IPS DF 6.9 (cell line): ENCODE results near the gene NPAS1.
"Not testable (repeated sequence)": the region's sequence is repeated elsewhere in the genome, so short reads cannot be mapped to it uniquely, and the experiment has no call there.

Source experiments
- DNase-seq: peaks from one replicate; pipeline ENCODE4 v3.0.0-alpha.2; 2013; ENCODE audit warnings: low read depth, low spot score
- H3K27ac ChIP-seq: one replicate; pipeline ENCODE4 v1.5.1; 2013; ENCODE audit warnings: low read length, control low read depth
- H3K27me3 ChIP-seq: 2 replicates; pipeline ENCODE4 v1.6.1; 2013; ENCODE audit warnings: mild to moderate bottlenecking, low read length; ENCODE audit not compliant: control insufficient read depth, insufficient read depth
- H3K36me3 ChIP-seq: 2 replicates; pipeline ENCODE4 v1.6.1; 2013; ENCODE audit warnings: low read length; ENCODE audit not compliant: control insufficient read depth, insufficient read depth
- H3K4me1 ChIP-seq: 2 replicates; pipeline ENCODE4 v1.6.1; 2013; ENCODE audit warnings: low read length; ENCODE audit not compliant: control insufficient read depth, insufficient read depth
- H3K4me3 ChIP-seq: 2 replicates; pipeline ENCODE4 v1.5.1; 2013; ENCODE audit warnings: mild to moderate bottlenecking, low read length
- H3K9me3 ChIP-seq: 2 replicates; pipeline ENCODE4 v1.6.1; 2013; ENCODE audit warnings: low read length, inconsistent platforms; ENCODE audit not compliant: control insufficient read depth, insufficient read depth
- WGBS: extraction: QIAGEN DNeasy Blood & Tissue Kit; methylation state at CpG from one replicate; pipeline ENCODE4 v1.1.7; 2013; ENCODE audit warnings: mixed read lengths, missing lambda C conversion rate; ENCODE audit not compliant: insufficient read length, insufficient coverage; 5-methylcytosine and 5-hydroxymethylcytosine counted together

Gene NPAS1

DNA sequence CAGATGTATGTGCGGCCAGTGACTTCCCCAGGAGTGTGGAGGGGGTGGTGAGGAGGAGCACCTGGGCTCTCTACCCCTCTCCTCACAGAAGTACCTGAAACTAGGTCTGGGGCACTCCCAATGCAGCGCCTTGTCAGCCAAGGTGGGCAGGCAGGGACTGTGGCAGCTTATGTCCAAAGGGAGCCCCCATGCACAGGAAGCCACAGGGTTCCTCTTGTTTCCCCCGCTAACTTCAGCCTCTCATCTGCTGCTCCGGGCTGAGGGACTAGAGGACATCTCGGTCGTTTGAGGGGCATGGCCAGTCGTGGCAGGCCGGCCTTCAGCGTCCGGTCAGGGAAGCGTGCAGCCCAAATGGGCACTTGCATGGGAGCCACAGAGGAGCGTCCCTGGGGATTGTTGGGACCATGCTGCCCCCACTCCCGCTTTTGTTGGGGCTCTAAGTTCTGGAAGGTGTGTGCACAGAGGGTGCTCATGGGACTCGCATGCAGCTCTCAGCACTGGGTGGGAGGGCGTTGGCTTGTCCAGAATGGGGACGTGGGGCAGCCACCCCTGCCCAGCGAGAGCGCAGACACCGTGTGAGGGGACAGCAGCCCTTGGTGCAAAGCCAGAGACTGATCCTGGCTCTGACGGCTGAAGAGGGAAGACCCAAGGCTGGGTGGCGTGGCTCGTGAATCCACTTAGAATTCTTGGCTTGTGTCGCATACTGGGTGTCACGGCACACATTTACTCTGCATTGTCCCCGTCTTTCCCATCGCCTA, 16.6 kb upstream of the NPAS1 start:
- Histone ChIP-seq H3K4me1 (peaks cover 4% of the 10 kb centered on the region), H3K36me3 (peaks cover 20% of the 10 kb centered on the region), H3K27me3 (no peaks in the 10 kb centered on the region), H3K27ac (no peak overlapping the region), H3K4me3 (no peak overlapping the region), H3K9me3 (no peaks in the 10 kb centered on the region)
- WGBS, result no CpG with 5 or more reads among the region's 26 CpGs
- DNase-seq, result no peak

DNA sequence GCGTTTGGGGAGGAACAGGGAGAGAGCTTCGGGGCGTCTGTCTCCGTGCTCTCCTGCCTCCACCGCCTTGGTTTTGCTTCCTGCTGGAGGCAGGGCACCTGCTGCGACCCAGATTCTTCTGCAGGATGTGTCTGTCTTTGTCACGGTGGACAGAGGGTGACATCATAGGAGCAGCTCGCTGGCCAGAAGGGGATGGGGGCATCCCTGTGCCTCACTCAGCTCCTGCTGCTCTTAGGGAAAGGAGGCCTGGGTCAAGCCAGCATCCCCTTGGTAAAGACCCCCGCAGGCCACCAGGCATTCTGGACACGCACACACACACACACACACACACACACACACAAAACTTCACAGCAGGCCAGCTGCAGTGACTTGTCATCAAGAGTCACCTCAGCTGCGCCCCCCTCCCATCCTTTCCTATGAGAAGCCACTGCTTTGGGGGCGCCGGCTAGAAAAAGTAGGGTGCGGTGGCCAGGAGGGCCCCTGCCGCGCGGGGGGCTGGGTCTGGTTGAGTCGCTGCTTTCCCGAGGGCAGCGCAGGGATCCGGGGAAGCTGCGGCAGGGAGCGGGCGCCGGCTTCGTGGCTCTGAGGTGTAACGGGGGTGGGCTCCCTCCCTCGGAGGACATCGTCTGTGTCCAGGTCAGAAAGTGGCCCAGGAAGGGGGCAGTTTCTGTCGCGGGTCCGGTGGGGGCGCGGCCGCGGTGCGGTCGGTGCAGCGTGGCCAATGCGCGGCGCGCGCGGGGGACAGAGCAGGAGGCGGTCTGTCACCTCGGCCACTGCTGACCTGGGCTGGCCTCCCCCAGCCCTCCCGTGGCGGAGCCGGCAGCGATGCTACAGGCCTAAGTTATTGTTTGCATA, 15.8 kb upstream of the NPAS1 start:
- Histone ChIP-seq H3K27ac (no peak overlapping the region), H3K4me1 (peaks cover 4% of the 10 kb centered on the region), H3K4me3 (no peak overlapping the region), H3K36me3 (peaks cover 15% of the 10 kb centered on the region), H3K27me3 (no peaks in the 10 kb centered on the region), H3K9me3 (no peaks in the 10 kb centered on the region)
- no CpG with 5 or more reads among the region's 51 CpGs for WGBS
- DNase-seq, result no peak

DNA sequence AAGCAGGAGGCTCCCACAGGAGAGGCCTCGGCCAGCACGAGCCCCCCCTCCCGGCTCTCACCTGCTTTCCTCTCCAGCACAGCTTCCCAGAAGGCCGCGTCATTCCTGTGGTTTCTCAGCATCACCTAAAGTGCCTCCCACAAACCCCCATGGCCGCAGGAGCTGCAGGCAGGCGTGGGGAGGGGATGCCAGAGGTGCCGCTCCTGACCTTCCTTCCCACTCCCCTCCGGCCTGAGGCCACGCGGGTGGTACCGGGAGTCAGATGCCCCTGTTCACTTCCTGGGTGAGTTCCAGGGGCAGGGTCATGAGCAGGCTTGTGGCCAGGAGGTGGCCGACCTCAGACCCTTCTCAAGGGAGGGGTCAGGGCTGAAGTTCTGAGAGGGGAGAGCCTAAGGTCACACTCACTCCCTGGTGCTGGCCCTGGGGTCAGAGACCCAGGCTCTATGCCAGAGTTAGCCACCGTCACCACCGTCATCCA, 14.4 kb upstream of the NPAS1 start:
- no peak for DNase-seq
- Histone ChIP-seq H3K36me3 (peaks cover 5% of the 10 kb centered on the region), H3K4me3 (no peak overlapping the region), H3K27ac (no peak overlapping the region), H3K4me1 (peaks cover 4% of the 10 kb centered on the region), H3K27me3 (no peaks in the 10 kb centered on the region), H3K9me3 (no peaks in the 10 kb centered on the region)
- WGBS, result no CpG with 5 or more reads among the region's 15 CpGs

DNA sequence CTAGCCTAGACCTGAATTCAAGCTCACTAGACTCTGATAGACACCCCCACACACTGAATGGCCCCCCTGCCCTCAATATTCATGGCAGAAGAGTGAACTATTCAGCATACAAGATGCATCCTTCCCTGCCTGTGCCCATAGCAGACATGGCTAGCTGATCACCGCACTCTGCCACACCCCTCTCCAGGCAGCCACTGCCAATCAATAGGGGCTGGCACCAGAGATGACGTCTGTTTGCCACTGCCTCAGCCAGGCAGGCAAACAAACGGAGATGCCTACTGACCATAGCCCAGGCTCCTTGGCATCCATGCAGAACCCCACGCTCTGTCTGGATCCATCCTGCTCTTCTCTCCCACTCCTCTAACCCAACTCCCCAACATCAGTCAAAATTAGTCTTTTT, 13.8 kb upstream of the NPAS1 start:
- no peaks in the 10 kb centered on the region for H3K27me3 ChIP-seq
- peaks cover 1% of the 10 kb centered on the region; the same call in 1 of the 2 replicates for H3K36me3 ChIP-seq
- H3K9me3 ChIP-seq, result no peaks in the 10 kb centered on the region
- H3K27ac ChIP-seq, result no peak overlapping the region
- H3K4me3 ChIP-seq, result no peak overlapping the region
- WGBS, result no CpG with 5 or more reads among the region's 4 CpGs
- no peak for DNase-seq
- peaks cover 4% of the 10 kb centered on the region for H3K4me1 ChIP-seq

DNA sequence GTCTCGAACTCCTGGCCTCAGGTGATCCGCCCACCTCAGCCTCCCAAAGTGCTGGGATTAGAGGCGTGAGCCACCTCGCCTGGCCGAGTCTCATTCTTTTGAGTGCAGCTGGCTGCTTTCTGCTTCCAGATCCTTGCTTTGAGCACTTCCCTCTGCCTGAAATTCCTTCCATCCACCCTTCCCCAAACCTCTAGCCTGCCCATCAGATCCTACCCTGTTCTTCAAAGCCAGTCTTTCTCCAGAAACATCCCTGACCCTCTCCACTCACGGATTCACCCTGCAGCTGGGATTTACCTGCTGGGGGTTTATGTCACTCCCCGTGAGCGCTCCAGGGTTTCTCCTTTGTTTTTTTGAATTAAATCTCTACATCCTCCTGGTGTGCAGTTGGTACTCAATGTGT, 13.1 kb upstream of the NPAS1 start:
- Histone ChIP-seq H3K4me1 (peaks cover 4% of the 10 kb centered on the region), H3K36me3 (no peaks in the 10 kb centered on the region; the same call in 1 of the 2 replicates), H3K4me3 (no peak overlapping the region), H3K9me3 (no peaks in the 10 kb centered on the region), H3K27me3 (no peaks in the 10 kb centered on the region), H3K27ac (no peak overlapping the region)
- DNase-seq, result no peak
- no CpG with 5 or more reads among the region's 8 CpGs for WGBS

DNA sequence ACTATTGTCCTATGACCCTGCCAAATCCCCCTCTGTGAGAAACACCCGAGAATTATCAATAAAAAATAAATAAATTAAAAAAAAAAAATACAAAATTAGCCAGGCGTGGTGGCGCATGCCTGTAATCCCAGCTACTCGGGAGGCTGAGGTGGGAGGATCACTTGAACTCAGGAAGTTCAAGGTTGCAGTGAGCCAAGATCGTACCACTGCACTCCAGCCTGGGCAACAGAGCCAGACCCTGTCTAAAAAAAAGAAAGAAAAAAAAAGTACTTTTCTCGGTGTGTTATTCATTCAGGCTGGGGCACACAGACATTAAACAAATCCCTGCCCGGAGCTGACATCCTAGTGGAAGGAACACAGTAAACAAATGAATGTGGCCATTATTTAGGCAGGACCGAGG, 9.1 kb upstream of the NPAS1 start:
- WGBS, result no CpG with 5 or more reads among the region's 8 CpGs
- not testable (repeated sequence) for H3K27me3 ChIP-seq, H3K9me3 ChIP-seq

DNA sequence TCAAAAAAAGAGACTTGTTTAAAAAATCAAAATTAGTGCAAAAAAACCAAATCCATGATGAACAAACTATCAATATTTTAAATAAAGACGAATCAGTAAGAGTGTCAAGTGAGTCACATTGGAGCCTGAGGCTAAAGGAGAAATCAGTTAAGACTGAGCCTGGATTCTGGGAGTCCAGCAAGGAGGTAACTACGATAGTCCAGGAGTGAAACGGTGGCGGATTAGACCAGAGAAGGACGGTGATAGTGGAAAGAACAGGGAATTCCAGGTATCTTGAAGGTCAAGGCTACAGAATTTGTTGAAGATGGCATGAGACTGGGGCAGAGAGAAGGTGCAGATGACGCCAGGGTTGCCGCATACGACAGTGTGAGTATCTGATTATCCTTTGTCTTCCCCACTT, 7.0 kb upstream of the NPAS1 start:
- no CpG with 5 or more reads among the region's 8 CpGs for WGBS
- Histone ChIP-seq H3K9me3 (no peaks in the 10 kb centered on the region), H3K4me3 (no peak overlapping the region), H3K27me3 (no peaks in the 10 kb centered on the region; the same call in 1 of the 2 replicates), H3K27ac (no peak overlapping the region), H3K4me1 (no peaks in the 10 kb centered on the region; the same call in 1 of the 2 replicates), H3K36me3 (no peaks in the 10 kb centered on the region)
- DNase-seq, result no peak

More for the DNA sequence above, 9.1 kb upstream of the NPAS1 start:
- H3K36me3 ChIP-seq, H3K4me1 ChIP-seq, DNase-seq, H3K27ac ChIP-seq, H3K4me3 ChIP-seq: not testable (repeated sequence)

DNA sequence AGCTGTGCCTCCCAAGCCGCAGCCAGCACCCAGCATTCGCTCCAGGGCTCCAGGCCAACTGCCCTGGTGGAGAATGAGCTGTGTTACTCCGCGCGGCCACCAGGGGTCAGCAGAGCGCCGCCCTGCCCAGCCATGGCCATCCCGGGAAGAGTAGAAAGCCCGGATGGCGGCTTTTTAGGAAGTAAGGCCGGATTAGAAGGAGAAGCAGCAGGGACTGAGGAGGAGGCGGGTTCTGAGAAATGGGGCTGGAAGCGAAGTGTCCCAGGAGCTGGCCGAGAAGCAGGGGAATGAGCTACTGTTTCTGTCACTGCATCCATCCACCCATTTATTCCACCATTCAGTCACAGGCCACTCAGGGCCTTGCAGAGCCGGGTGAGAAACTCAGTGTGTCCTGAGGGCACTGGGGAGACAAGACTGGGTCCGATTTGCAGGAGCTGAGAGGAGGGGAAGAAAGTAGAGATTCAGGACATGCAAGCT, 6.6 kb upstream of the NPAS1 start:
- no peak for DNase-seq
- no peak overlapping the region for H3K4me3 ChIP-seq
- no peaks in the 10 kb centered on the region; the same call in 1 of the 2 replicates for H3K27me3 ChIP-seq
- no peaks in the 10 kb centered on the region for H3K36me3 ChIP-seq
- H3K9me3 ChIP-seq, result no peaks in the 10 kb centered on the region
- H3K4me1 ChIP-seq, result no peaks in the 10 kb centered on the region; the same call in 1 of the 2 replicates
- no peak overlapping the region for H3K27ac ChIP-seq
- no CpG with 5 or more reads among the region's 16 CpGs for WGBS

DNA sequence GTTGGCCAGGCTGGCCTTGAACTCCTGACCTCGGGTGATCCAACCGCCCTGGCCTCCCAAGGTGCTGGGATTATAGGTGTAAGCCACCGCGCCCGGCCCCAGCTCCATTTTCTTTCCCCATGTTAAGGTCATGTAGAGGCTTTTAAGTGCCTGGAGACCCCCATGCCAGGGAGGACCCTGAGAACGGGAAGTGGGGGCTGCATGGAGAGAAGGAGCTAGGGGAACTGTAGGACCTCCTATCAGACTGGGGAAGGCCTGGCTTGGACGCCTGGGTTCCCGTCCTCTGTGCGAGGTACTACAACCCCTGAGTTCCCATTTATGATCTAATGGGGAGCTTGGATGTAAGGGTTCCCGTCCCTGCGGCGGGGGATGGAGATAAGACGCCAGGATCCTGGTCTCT, 714 bp upstream of the NPAS1 start:
- Histone ChIP-seq H3K36me3 (no peaks in the 10 kb centered on the region), H3K4me1 (peaks cover 3% of the 10 kb centered on the region; the same call in 1 of the 2 replicates), H3K27ac (no peak overlapping the region), H3K4me3 (peak overlapping the region; percentile 49; the same call in 1 of the 2 replicates), H3K27me3 (peaks cover 29% of the 10 kb centered on the region), H3K9me3 (no peaks in the 10 kb centered on the region)
- DNase-seq, result no peak
- WGBS, result no CpG with 5 or more reads among the region's 13 CpGs

DNA sequence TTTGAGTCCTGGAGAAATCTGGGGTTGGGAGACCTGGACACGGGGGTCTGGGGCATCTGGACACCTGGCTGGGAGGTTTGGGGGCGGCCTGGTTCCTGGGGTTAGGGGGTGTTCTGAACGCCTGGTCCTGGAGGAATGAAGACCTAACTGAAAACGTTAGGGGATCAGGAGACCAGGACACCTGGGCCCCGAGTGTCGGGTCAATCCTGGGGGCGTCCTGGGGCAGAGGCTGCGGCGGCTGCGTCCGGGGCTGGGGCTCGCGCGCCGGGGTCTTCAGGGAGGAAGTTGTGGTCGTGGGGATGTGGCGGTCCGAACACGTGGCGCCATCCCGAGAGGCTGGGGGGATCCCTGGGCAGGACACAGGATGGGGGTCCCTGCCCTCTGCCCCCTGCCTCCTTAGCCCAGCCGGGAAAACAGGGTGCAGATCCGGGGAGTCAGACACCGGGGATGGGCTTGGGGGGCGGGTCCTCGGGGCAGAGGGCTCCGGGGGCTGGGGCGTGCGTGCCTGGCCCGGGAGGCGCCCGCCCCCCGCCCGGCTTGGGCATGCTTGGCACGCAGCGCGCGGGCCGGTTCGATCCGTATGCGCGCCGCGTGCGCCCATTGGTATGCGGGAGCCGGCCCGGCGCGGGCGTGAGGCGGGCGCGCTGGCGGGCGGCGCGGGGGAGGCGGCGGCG, 632 bp downstream of the NPAS1 start:
- no CpG with 5 or more reads among the region's 62 CpGs for WGBS
- no peak for DNase-seq
- no peaks in the 10 kb centered on the region for H3K36me3 ChIP-seq
- H3K27me3 ChIP-seq, result peaks cover 29% of the 10 kb centered on the region
- H3K27ac ChIP-seq, result no peak overlapping the region
- H3K4me3 ChIP-seq, result peak overlapping the region; percentile 49; the same call in 1 of the 2 replicates
- peaks cover 3% of the 10 kb centered on the region; the same call in 1 of the 2 replicates for H3K4me1 ChIP-seq
- H3K9me3 ChIP-seq, result no peaks in the 10 kb centered on the region
